Effector memory CD4-positive, alpha-beta T cell (primary cell): ENCODE measurements around the gene HTT.

Experiments used
- DNase-seq, 3 donors: peaks; one replicate each; pipeline ENCODE4 v3.0.0-alpha.2; 2020
- H3K27ac ChIP-seq: 2 replicates; pipeline ENCODE4 v1.7.0; 2013; ENCODE audit warnings: mild to moderate bottlenecking, low read length, moderate library complexity; ENCODE audit not compliant: insufficient read depth, poor library complexity, severe bottlenecking
- H3K27me3 ChIP-seq: replicated peaks from 2 replicates; pipeline ENCODE4 v1.7.0; 2013; ENCODE audit warnings: mild to moderate bottlenecking, low read length; ENCODE audit not compliant: insufficient read depth, control insufficient read depth, poor library complexity, severe bottlenecking
- H3K36me3 ChIP-seq: 2 replicates; pipeline ENCODE4 v1.7.0; 2013; ENCODE audit warnings: mild to moderate bottlenecking, low read length, moderate library complexity; ENCODE audit not compliant: control insufficient read depth, insufficient read depth
- H3K4me1 ChIP-seq: 2 replicates; pipeline ENCODE4 v1.7.0; 2013; ENCODE audit warnings: low read length, mild to moderate bottlenecking; ENCODE audit not compliant: control insufficient read depth, insufficient read depth, poor library complexity, severe bottlenecking
- H3K4me3 ChIP-seq: 2 replicates; pipeline ENCODE4 v1.7.0; 2013; ENCODE audit warnings: low read length, low read depth, mild to moderate bottlenecking; ENCODE audit not compliant: insufficient read depth, poor library complexity, severe bottlenecking
- H3K9me3 ChIP-seq: 2 replicates; pipeline ENCODE4 v1.7.0; 2013; ENCODE audit warnings: mild to moderate bottlenecking, low read length, moderate library complexity; ENCODE audit not compliant: control insufficient read depth

Gene HTT

DNA sequence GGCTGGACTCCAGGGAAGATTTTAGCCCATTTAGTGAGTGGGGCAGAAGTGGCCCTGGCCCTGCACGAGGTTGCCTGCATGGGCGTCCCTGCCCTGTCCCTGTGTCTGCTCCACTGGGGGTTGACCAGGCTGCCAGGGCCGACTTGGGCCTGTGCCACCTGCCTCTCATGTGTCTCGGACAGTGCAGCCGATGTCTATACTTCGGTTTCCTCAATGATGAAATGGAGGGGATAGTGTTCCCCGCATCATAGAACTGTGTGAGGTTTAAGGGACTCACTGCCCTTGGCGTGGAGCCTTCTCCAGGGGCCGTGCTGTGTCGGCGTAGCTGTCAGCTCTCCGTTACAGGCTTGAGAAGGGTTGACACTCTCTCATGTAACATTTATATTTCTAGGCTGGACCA lies 147.5 kb downstream of the HTT start:
- H3K27ac ChIP-seq, result no peak overlapping the region
- peaks cover 84% of the 10 kb centered on the region for H3K36me3 ChIP-seq
- no peaks in the 10 kb centered on the region for H3K4me1 ChIP-seq
- DNase-seq, result no peak
- H3K27me3 ChIP-seq, result no peaks in the 10 kb centered on the region
- no peak overlapping the region for H3K4me3 ChIP-seq
- H3K9me3 ChIP-seq, result no peaks in the 10 kb centered on the region

DNA sequence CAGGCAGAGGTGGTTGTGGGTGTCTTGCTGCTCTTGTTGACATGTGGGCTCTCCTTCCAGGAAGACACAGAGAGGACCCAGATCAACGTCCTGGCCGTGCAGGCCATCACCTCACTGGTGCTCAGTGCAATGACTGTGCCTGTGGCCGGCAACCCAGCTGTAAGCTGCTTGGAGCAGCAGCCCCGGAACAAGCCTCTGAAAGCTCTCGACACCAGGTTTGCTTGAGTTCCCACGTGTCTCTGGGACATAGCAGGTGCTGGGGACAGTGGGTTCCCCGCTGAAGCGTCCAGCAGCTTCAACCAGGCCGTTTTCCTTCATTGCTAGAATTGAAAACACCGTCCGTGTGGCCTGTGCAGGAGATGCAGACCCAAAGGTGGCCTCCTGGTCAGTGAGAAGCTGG lies 148.9 kb downstream of the HTT start:
- H3K4me3 ChIP-seq, result no peak overlapping the region
- H3K36me3 ChIP-seq, result peaks cover 77% of the 10 kb centered on the region
- H3K4me1 ChIP-seq, result no peaks in the 10 kb centered on the region
- H3K9me3 ChIP-seq, result no peaks in the 10 kb centered on the region
- no peak for DNase-seq
- no peaks in the 10 kb centered on the region for H3K27me3 ChIP-seq
- no peak overlapping the region for H3K27ac ChIP-seq

DNA sequence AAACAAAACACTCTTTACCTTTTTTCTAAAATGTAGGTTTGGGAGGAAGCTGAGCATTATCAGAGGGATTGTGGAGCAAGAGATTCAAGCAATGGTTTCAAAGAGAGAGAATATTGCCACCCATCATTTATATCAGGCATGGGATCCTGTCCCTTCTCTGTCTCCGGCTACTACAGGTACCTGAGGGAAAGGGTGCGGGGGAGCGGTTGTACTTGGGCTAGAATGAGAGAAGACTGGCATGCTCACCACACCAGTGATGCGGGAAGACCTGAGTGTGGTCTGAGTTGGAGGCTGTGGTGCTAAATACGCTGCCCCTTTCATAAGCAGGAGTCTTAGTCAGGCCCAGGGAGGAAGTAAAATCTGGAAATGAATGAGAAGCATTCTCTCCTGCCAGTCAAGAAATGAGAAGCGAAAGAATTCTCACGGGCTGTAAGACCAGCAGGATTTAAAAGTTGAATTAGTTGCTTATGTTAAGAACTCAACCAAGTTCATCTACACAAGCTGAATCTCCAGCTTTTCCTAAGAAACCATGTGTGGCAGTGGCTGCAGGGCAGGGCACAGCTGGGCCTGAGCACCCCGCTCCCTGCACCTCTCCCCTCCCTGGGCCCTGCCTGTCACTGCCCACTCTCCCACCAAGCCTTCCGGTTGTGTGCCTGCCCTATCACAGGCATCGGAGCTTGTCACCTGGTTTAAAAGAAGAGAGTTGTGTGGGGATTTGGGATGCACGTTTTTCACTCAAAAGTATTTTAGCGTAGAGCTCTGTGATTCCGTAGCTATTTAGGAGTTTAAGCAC lies 149.7 kb downstream of the HTT start:
- Histone ChIP-seq H3K4me1 (no peaks in the 10 kb centered on the region), H3K36me3 (peaks cover 80% of the 10 kb centered on the region), H3K27me3 (no peaks in the 10 kb centered on the region), H3K27ac (no peak overlapping the region), H3K9me3 (no peaks in the 10 kb centered on the region), H3K4me3 (no peak overlapping the region)
- DNase-seq, result no peak

DNA sequence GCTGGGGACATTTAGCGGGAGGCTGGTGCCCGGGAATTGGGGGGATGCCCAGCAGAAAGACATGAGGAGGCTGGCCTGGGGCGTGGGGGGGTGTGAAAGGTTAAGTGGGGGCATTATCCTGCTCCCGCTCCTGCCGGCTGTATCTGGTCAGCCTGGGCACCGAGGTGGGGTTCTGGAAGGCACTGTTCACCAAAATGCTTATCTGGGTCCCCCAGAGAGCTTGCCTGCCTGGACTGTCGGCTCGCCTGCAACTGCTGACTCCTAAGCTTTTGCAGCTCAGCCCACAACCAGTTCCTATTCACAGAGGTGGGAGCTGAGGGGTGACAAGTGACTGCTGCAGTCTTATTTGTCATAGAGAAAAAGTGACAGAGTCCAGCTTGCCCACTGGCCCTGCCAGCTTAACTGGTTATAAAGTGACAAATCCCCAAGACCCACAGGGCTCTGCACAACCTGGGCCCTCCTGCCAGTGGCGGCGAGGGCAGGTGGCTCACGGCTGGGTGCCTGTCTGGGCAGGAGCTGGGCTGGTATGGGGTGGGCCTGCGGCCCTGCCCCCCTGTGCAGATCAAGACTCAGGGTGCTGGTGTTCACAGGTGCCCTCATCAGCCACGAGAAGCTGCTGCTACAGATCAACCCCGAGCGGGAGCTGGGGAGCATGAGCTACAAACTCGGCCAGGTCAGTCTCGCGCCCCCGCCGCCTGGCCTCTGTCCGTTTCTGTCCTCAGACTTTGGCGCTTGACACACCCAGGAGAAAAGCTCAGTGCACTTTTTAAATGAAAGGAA lies 150.8 kb downstream of the HTT start:
- no peak for DNase-seq
- H3K27me3 ChIP-seq, result no peaks in the 10 kb centered on the region

DNA sequence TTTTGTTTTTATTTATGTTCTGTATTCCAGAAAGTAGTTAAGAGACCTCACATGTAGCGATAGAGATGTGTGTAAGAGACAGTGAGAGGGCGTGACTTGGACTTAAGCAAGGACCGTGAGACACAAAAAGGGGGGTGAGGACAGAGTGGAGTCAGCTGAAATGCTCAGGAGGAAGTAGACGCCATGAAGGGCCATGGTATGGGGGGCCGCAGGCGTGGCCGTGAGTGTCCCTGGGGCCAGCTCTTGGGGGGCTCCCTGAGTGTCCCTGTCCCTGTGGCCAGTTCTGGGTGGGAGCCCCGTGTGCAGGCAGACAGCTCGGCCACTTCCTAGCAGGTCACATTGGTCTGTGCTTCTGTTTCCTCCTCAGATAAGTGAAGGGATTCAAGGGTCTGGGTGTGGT lies 151.5 kb downstream of the HTT start:
- Histone ChIP-seq H3K4me1 (no peaks in the 10 kb centered on the region), H3K27me3 (no peaks in the 10 kb centered on the region), H3K36me3 (peaks cover 82% of the 10 kb centered on the region), H3K9me3 (no peaks in the 10 kb centered on the region), H3K27ac (no peak overlapping the region), H3K4me3 (no peak overlapping the region)
- no peak for DNase-seq

More for the DNA sequence above, 150.8 kb downstream of the HTT start:
- Histone ChIP-seq H3K36me3 (peaks cover 81% of the 10 kb centered on the region), H3K4me3 (no peak overlapping the region), H3K9me3 (no peaks in the 10 kb centered on the region), H3K27ac (no peak overlapping the region), H3K4me1 (no peaks in the 10 kb centered on the region)

DNA sequence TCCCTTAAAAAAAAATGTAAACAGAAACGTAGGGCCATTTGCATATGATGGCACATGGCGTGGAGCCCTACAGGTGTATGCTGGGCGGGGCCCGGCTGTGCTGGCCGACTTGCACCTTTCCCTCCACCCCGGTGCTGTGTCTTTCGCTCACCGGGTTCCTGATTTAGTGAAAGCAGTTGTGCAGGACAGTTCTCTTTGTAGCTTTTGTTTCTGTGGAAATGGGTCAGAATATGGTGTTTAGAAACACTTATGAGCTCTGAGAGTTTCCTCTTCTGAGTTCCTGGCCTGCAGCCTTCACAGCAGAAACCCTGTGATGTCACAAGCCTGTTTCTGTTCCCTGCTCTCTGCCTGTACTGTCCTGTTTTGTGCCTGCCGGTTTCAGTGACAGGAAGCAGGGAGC lies 152.0 kb downstream of the HTT start:
- Histone ChIP-seq H3K27me3 (no peaks in the 10 kb centered on the region), H3K4me3 (no peak overlapping the region), H3K36me3 (peaks cover 81% of the 10 kb centered on the region), H3K9me3 (no peaks in the 10 kb centered on the region), H3K27ac (no peak overlapping the region), H3K4me1 (no peaks in the 10 kb centered on the region)
- no peak for DNase-seq

DNA sequence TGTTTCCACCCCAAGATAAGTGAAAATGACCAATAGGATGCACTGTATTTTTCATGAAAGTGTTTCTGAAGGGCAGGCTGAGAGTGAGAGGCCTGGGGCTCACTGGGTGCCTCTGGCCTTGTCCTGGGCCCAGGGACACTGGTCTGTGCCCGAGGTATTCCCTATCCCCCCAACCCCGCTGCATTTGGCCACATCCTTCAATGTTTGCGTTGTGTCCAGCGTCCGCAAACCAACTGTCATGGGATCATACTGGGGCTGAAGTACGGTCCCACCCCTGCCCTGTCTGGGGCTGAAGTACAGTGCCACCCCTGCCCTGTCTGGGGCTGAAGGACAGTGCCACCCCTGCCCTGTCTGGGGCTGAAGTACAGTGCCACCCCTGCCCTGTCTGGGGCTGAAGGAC lies 152.5 kb downstream of the HTT start:
- DNase-seq, result no peak
- no peak overlapping the region for H3K27ac ChIP-seq
- H3K9me3 ChIP-seq, result no peaks in the 10 kb centered on the region
- no peaks in the 10 kb centered on the region for H3K4me1 ChIP-seq
- H3K4me3 ChIP-seq, result no peak overlapping the region
- H3K27me3 ChIP-seq, result no peaks in the 10 kb centered on the region
- H3K36me3 ChIP-seq, result peaks cover 79% of the 10 kb centered on the region

DNA sequence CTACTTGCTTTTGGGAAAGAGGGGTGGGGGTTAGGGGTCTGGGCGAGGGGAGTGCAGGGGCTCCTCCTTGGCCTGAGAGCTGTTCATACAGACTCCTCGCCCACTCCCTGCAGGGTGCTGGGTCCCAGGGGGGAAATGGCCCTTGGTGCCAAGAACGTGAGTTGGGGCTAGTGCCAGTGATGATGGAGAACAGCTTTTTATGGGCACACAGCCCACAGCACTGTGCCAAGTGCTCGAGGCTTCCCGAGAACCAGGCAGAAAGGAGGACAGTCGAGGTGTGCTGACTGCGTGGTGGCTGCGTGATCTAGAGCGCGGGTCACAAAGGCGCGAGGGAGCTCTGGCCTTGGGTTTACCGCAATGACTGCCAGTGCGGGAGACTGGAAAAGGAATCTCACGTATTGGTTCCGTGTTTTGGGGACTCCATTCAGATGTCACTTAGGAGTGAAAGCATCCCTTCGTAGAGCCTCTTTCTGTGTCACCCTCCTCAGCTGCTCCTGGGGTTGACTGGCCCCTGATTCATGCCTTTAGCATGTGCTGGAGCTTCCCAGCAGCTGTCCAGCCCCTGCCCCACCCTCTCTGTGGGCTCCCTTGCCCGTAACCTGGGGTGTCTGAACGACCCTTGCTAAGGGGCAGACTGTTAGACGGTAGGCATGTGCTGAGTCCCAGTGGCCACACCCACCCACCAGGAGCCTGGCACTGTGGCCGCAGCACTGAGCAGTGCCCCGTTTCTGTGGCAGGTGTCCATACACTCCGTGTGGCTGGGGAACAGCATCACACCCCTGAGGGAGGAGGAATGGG lies 153.6 kb downstream of the HTT start:
- Histone ChIP-seq H3K9me3 (no peaks in the 10 kb centered on the region), H3K27me3 (no peaks in the 10 kb centered on the region), H3K4me1 (no peaks in the 10 kb centered on the region), H3K36me3 (peaks cover 77% of the 10 kb centered on the region), H3K4me3 (no peak overlapping the region), H3K27ac (no peak overlapping the region)
- no peak for DNase-seq

DNA sequence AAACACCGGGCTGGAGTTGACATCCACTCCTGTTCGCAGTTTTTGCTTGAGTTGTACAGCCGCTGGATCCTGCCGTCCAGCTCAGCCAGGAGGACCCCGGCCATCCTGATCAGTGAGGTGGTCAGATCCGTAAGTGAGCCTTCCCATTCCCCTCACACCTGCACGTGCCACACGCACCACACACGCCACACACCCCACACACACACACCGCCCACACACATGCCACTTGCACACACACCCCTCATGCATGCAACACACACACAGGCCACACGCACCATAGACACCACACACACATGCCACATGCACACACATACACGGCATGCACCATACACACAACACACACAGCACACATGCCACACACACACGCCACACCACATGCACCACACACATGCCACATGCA lies 154.4 kb downstream of the HTT start:
- no peaks in the 10 kb centered on the region for H3K27me3 ChIP-seq
- no peak overlapping the region for H3K27ac ChIP-seq
- no peaks in the 10 kb centered on the region for H3K9me3 ChIP-seq
- H3K36me3 ChIP-seq, result peaks cover 77% of the 10 kb centered on the region
- no peaks in the 10 kb centered on the region for H3K4me1 ChIP-seq
- no peak for DNase-seq
- H3K4me3 ChIP-seq, result no peak overlapping the region

DNA sequence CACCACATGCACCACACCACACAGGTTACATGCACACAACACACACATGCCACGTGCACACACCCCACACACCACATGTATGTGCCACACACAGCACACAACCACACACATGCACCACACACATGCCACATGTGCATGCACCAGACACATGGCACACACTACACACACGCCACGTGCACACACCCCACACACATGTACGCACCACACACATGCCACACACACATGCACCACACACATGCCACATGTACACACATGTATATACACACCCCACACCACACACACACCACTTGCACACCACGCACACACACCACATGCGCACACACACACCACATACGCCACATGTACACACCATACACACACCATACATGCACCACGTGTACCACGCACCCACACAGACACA lies 154.8 kb downstream of the HTT start:
- no peak overlapping the region for H3K4me3 ChIP-seq
- H3K27me3 ChIP-seq, result no peaks in the 10 kb centered on the region
- H3K4me1 ChIP-seq, result no peaks in the 10 kb centered on the region
- no peak overlapping the region for H3K27ac ChIP-seq
- peaks cover 78% of the 10 kb centered on the region for H3K36me3 ChIP-seq
- DNase-seq, result no peak
- no peaks in the 10 kb centered on the region for H3K9me3 ChIP-seq
